Sigmoid colon (tissue), 7 donors: Measurements from ENCODE around the gene OLFML1. TPM values are rescaled to one million over a fixed set of nuclear protein-coding genes. Genes with fewer than 3 reads are reported as not detected.

Source experiments
- DNase-seq: peaks from one replicate; pipeline ENCODE4 v3.0.0-alpha.2; 2019
- H3K27ac ChIP-seq, 4 donors: fragments of 200-600 bp; sonication (generic); one replicate each; pipeline ENCODE4 v1.5.1; 2016 to 2019; ENCODE audit warnings: mild to moderate bottlenecking in 1 of 4
- H3K27me3 ChIP-seq, 3 donors: fragments of 200-600 bp; sonication (generic); one replicate each; pipeline ENCODE4 v1.5.1; 2019; ENCODE audit warnings: mild to moderate bottlenecking in 1 of 3
- H3K36me3 ChIP-seq, 4 donors: fragments of 200-600 bp; sonication (generic); one replicate each; pipeline ENCODE4 v1.5.1; 2016 to 2019
- H3K4me1 ChIP-seq, 4 donors: fragments of 200-600 bp; sonication (generic); one replicate each; pipeline ENCODE4 v1.5.1; 2017 to 2019
- H3K4me3 ChIP-seq, 4 donors: fragments of 200-600 bp; sonication (generic); one replicate each; pipeline ENCODE4 v1.5.1; 2017 to 2019; ENCODE audit warnings: mild to moderate bottlenecking in 2 of 4, moderate library complexity in 1 of 4
- H3K9me3 ChIP-seq, 4 donors: fragments of 200-600 bp in 3 of 4; sonication (generic) in 3 of 4; one replicate each; pipeline versions ENCODE4 v1.5.1 to v1.6.1; 2013 to 2019
- EP300 ChIP-seq, 4 donors: sonication (generic); formaldehyde crosslinking; IDR thresholded peaks; one replicate each; pipeline ENCODE4 v1.6.1; 2017; ENCODE audit warnings: antibody characterized with exemption in 4 of 4
- POLR2A ChIP-seq, 2 donors: fragments of 450-650 bp; IDR thresholded peaks; one replicate each; pipeline ENCODE4 v1.6.1; 2016; ENCODE audit warnings: antibody characterized with exemption in 2 of 2, mild to moderate bottlenecking in 2 of 2, moderate library complexity in 2 of 2
- POLR2AphosphoS5 ChIP-seq, 4 donors: sonication (generic); formaldehyde crosslinking; IDR thresholded peaks; one replicate each; pipeline ENCODE4 v1.6.1; 2017; ENCODE audit warnings: antibody characterized with exemption in 4 of 4
- WGBS, 2 donors: extraction: QIAGEN DNeasy Blood & Tissue Kit; methylation state at CpG; one replicate each; pipeline ENCODE4 v1.1.7; 2013; 5-methylcytosine and 5-hydroxymethylcytosine counted together
- intact Hi-C: fragments of 100-400 bp; cut with DNase I; formaldehyde crosslinking; loops from one replicate; pipeline ENCODE4 v1.15.1; 2023
- polyA plus RNA-seq, 3 donors: library from polyadenylated mRNA; stranded (reverse); fragments of 200-250 nt; gene quantifications; one replicate each; pipeline ENCODE4 v1.2.3, GENCODE V29; 2013
- total RNA-seq, 4 donors: library from RNA; depleted of rRNA; stranded (reverse); fragments of >200 nt; gene quantifications; one replicate each; pipeline ENCODE4 v1.1.0, GENCODE V29; 2016
- TF ChIP-seq, protein P1 (sequence below), 4 experiments: fragments of 450-650 bp in 3 of 4; fragments of 200-600 bp in 1 of 4; IDR thresholded peaks; one replicate each; pipeline ENCODE4 v1.5.1; 2016 to 2019; ENCODE audit warnings: antibody characterized with exemption in 4 of 4, mild to moderate bottlenecking in 3 of 4, moderate library complexity in 2 of 4
- donor health status: healthy with polysubstance abuse.
- donor health status: Bipolar disorder and iron deficiency.
- donor health status: healthy.

The OLFML1 gene
- total and polyA plus RNA-seq, 7 donors: 1.8 to 14.7 (median 4.9) TPM; not detected in 1

DNA sequence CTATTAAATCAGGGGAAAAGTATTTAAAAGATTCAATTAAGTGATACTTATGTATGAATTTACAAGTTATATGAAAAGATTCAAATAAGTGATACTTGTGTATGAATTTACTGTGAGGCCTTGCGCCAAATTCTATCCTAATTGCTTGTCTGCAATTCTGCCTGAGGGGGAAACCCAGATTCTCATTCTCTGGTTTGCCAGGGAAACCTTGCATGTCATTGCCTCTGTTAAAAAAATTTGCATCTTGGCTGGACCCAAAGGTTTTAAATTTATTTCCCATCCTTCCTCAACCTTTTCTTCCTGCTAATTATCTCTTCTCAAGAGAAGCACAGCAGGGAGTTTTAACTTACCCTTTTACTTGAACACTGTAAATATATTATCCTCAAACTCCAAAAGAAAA, 13.8 kb downstream of the OLFML1 start:
- H3K4me3 ChIP-seq: no peak overlapping the region
- 95 to 96% methylated on average over 1 of the region's 1 CpG for WGBS, 2 donors
- H3K9me3 ChIP-seq: no peaks in the 10 kb centered on the region
- intact Hi-C loops: no loop called here
- DNase-seq: no peak
- H3K36me3 ChIP-seq: no peaks in the 10 kb centered on the region
- no peak overlapping the region for H3K27ac ChIP-seq
- TF ChIP-seq POLR2AphosphoS5 (IDR thresholded peaks at IDR 0.05): no peak
- no peak for TF ChIP-seq EP300 (IDR thresholded peaks at IDR 0.05)
- TF ChIP-seq, protein P1, sequence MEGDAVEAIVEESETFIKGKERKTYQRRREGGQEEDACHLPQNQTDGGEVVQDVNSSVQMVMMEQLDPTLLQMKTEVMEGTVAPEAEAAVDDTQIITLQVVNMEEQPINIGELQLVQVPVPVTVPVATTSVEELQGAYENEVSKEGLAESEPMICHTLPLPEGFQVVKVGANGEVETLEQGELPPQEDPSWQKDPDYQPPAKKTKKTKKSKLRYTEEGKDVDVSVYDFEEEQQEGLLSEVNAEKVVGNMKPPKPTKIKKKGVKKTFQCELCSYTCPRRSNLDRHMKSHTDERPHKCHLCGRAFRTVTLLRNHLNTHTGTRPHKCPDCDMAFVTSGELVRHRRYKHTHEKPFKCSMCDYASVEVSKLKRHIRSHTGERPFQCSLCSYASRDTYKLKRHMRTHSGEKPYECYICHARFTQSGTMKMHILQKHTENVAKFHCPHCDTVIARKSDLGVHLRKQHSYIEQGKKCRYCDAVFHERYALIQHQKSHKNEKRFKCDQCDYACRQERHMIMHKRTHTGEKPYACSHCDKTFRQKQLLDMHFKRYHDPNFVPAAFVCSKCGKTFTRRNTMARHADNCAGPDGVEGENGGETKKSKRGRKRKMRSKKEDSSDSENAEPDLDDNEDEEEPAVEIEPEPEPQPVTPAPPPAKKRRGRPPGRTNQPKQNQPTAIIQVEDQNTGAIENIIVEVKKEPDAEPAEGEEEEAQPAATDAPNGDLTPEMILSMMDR (IDR thresholded peaks at IDR 0.05): no peak
- no peak for TF ChIP-seq POLR2A (IDR thresholded peaks at IDR 0.05)
- H3K27me3 ChIP-seq: no peaks in the 10 kb centered on the region
- H3K4me1 ChIP-seq: no peaks in the 10 kb centered on the region

- 91 to 92% methylated on average over 3 of the region's 3 CpGs for WGBS, 2 donors
- intact Hi-C loops: no loop called here
- TF ChIP-seq, protein P1 (IDR thresholded peaks at IDR 0.05): no peak
- TF ChIP-seq EP300 (IDR thresholded peaks at IDR 0.05): no peak
- TF ChIP-seq POLR2AphosphoS5 (IDR thresholded peaks at IDR 0.05): no peak
- no peak for TF ChIP-seq POLR2A (IDR thresholded peaks at IDR 0.05)
These were observed 14.9 kb downstream of the OLFML1 start for GRCh38 chr11:7500251-7500650.

DNA sequence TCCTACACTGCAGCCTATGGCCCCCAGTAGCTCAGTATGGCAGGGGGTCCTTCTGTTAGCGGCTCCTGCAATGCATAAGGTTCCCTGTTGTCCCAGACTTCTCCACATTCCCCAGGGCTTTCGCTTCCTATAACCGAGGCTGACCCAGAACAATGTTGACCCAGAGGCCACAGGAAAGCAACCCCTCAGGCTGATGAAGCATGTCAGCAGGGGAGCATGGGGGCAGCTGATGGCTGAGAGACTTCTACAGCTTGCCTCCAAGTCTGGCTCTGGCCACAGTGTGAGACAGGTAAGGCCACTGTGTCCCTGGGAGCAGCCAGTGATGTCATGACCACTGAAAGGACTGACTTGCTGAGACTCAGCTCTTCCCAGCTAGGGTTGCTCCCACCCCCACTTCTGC, 15.9 kb downstream of the OLFML1 start:
- intact Hi-C loops: no loop called here
- Histone ChIP-seq H3K9me3 (no peaks in the 10 kb centered on the region), H3K4me1 (no peaks in the 10 kb centered on the region), H3K27me3 (no peaks in the 10 kb centered on the region), H3K36me3 (no peaks in the 10 kb centered on the region), H3K27ac (no peak overlapping the region), H3K4me3 (no peak overlapping the region)
- TF ChIP-seq, protein P1 (IDR thresholded peaks at IDR 0.05): no peak
- TF ChIP-seq POLR2AphosphoS5 (IDR thresholded peaks at IDR 0.05): no peak
- no peak for TF ChIP-seq POLR2A (IDR thresholded peaks at IDR 0.05)
- TF ChIP-seq EP300 (IDR thresholded peaks at IDR 0.05): no peak
- DNase-seq: no peak
- WGBS, 2 donors: 91 to 92% methylated on average over 3 of the region's 3 CpGs

More at GRCh38 chr11:7500251-7500650, 14.9 kb downstream of the OLFML1 start:
- Histone ChIP-seq H3K4me1 (no peaks in the 10 kb centered on the region), H3K9me3 (no peaks in the 10 kb centered on the region), H3K27me3 (no peaks in the 10 kb centered on the region), H3K4me3 (no peak overlapping the region), H3K27ac (no peak overlapping the region), H3K36me3 (no peaks in the 10 kb centered on the region)
- no peak for DNase-seq

GRCh38 chr11:7501894-7502293, 16.6 kb downstream of the OLFML1 start:
- intact Hi-C loops: no loop called here
- H3K4me1 ChIP-seq: no peaks in the 10 kb centered on the region

More at GRCh38 chr11:7501894-7502293, 16.6 kb downstream of the OLFML1 start:
- DNase-seq: no peak
- Histone ChIP-seq H3K4me3 (no peak overlapping the region), H3K36me3 (no peaks in the 10 kb centered on the region), H3K27me3 (no peaks in the 10 kb centered on the region), H3K27ac (no peak overlapping the region), H3K9me3 (no peaks in the 10 kb centered on the region)
- TF ChIP-seq, protein P1 (IDR thresholded peaks at IDR 0.05): no peak
- TF ChIP-seq EP300 (IDR thresholded peaks at IDR 0.05) (no peak), POLR2A (IDR thresholded peaks at IDR 0.05) (no peak), POLR2AphosphoS5 (IDR thresholded peaks at IDR 0.05) (no peak)
- WGBS, 2 donors: 86 to 89% methylated on average over 4 of the region's 4 CpGs
